OCI-LY1 (cell line): Measurements from ENCODE around the gene ZNF618.

Experiments
- H2AFZ ChIP-seq: fragments of 200-600 bp; sonication (generic), shearing (Covaris generic); 2 replicates; pipeline ENCODE4 v1.6.0; 2014; ENCODE audit warnings: antibody characterized with exemption, mild to moderate bottlenecking, low read length
- H3F3A ChIP-seq: fragments of 200-600 bp; sonication (generic), shearing (Covaris generic); 2 replicates; pipeline ENCODE4 v1.6.0; 2014; ENCODE audit warnings: mild to moderate bottlenecking, antibody characterized with exemption, low read length, moderate library complexity; ENCODE audit not compliant: insufficient read depth
- H3K27ac ChIP-seq: fragments of 200-600 bp; sonication (generic); 2 replicates; pipeline ENCODE4 v1.5.1; 2014; ENCODE audit warnings: low read length, mixed run types, mild to moderate bottlenecking, low read depth; ENCODE audit not compliant: poor library complexity, severe bottlenecking
- H3K27me3 ChIP-seq: fragments of 200-600 bp; sonication (generic); 2 replicates; pipeline ENCODE4 v1.6.0; 2014; ENCODE audit warnings: antibody characterized with exemption, mild to moderate bottlenecking, low read length, moderate library complexity; ENCODE audit not compliant: insufficient read depth
- H3K36me3 ChIP-seq: fragments of 200-600 bp; sonication (generic); 2 replicates; pipeline ENCODE4 v1.6.1; 2014; ENCODE audit warnings: mild to moderate bottlenecking, antibody characterized with exemption, low read length, moderate library complexity, mixed read lengths; ENCODE audit not compliant: insufficient read depth
- H3K4me1 ChIP-seq: fragments of 200-600 bp; sonication (generic); 2 replicates; pipeline ENCODE4 v1.5.1; 2014; ENCODE audit warnings: mild to moderate bottlenecking, low read length, moderate library complexity; ENCODE audit not compliant: insufficient read depth, severe bottlenecking
- H3K4me2 ChIP-seq: fragments of 200-600 bp; sonication (generic), shearing (Covaris generic); 2 replicates; pipeline ENCODE4 v1.6.1; 2014; ENCODE audit warnings: low read length
- H3K4me3 ChIP-seq: fragments of 200-600 bp; sonication (generic); 2 replicates; pipeline ENCODE4 v1.5.1; 2014; ENCODE audit warnings: low read length, low read depth, mild to moderate bottlenecking, mixed read lengths; ENCODE audit not compliant: poor library complexity, severe bottlenecking
- H3K79me2 ChIP-seq: fragments of 200-600 bp; shearing (Covaris generic); 2 replicates; pipeline ENCODE4 v1.6.1; 2016; ENCODE audit warnings: mixed run types, low read length, mixed read lengths; ENCODE audit not compliant: insufficient read depth
- H3K9ac ChIP-seq: fragments of 200-600 bp; sonication (generic), shearing (Covaris generic); 2 replicates; pipeline ENCODE4 v1.6.1; 2014; ENCODE audit warnings: mild to moderate bottlenecking, low read length, mixed read lengths
- H3K9me2 ChIP-seq: fragments of 200-600 bp; sonication (generic), shearing (Covaris generic); 2 replicates; pipeline ENCODE4 v1.6.1; 2014; ENCODE audit warnings: low read depth, mild to moderate bottlenecking, low read length, mixed read lengths
- H3K9me3 ChIP-seq: fragments of 200-600 bp; shearing (Covaris generic); 2 replicates; pipeline ENCODE4 v1.6.1; 2014; ENCODE audit warnings: low read length, mixed read lengths
- H4K20me1 ChIP-seq: fragments of 200-600 bp; sonication (generic), shearing (Covaris generic); 2 replicates; pipeline ENCODE4 v1.6.0; 2016; ENCODE audit warnings: mild to moderate bottlenecking, low read length; ENCODE audit not compliant: insufficient read depth
- CTCF ChIP-seq: fragments of 200-600 bp; sonication (generic), shearing (Covaris generic); IDR thresholded peaks from 2 replicates; pipeline ENCODE4 v1.5.1; 2017; ENCODE audit warnings: mild to moderate bottlenecking, antibody characterized with exemption, low read length, moderate library complexity, mixed read lengths
- EZH2 ChIP-seq: fragments of 200-600 bp; sonication (generic), shearing (Covaris generic); IDR thresholded peaks from 2 replicates; pipeline ENCODE4 v1.8.0; 2017; ENCODE audit warnings: borderline replicate concordance, mixed run types, mild to moderate bottlenecking, antibody characterized with exemption, low read length, moderate library complexity, mixed read lengths

Gene ZNF618

GRCh38 chr9:114086009-114086408 lies 209.9 kb downstream of the ZNF618 start:
- H3K27me3 ChIP-seq: no peaks in the 10 kb centered on the region; the same call in 1 of the 2 replicates
- no peak overlapping the region for H3K9ac ChIP-seq
- no peak for TF ChIP-seq CTCF
- no peak overlapping the region for H2AFZ ChIP-seq
- no peaks in the 10 kb centered on the region for H3K9me2 ChIP-seq
- no peaks in the 10 kb centered on the region for H3K79me2 ChIP-seq
- H3K4me3 ChIP-seq: no peak overlapping the region
- H3K9me3 ChIP-seq: no peaks in the 10 kb centered on the region
- no peaks in the 10 kb centered on the region for H3F3A ChIP-seq
- no peak overlapping the region for H3K4me2 ChIP-seq
- H3K27ac ChIP-seq: no peak overlapping the region
- no peaks in the 10 kb centered on the region for H3K4me1 ChIP-seq
- H4K20me1 ChIP-seq: no peaks in the 10 kb centered on the region
- no peaks in the 10 kb centered on the region for H3K36me3 ChIP-seq

GRCh38 chr9:114086607-114087006 lies 210.5 kb downstream of the ZNF618 start:
- TF ChIP-seq CTCF: no peak
- Histone ChIP-seq H3K36me3 (no peaks in the 10 kb centered on the region), H3K9me2 (no peaks in the 10 kb centered on the region), H3F3A (no peaks in the 10 kb centered on the region), H2AFZ (no peak overlapping the region), H3K9me3 (no peaks in the 10 kb centered on the region), H3K27me3 (no peaks in the 10 kb centered on the region; the same call in 1 of the 2 replicates), H3K4me2 (no peak overlapping the region), H3K4me3 (no peak overlapping the region), H3K9ac (no peak overlapping the region), H3K4me1 (no peaks in the 10 kb centered on the region), H3K79me2 (no peaks in the 10 kb centered on the region), H4K20me1 (no peaks in the 10 kb centered on the region), H3K27ac (no peak overlapping the region)

GRCh38 chr9:114087721-114088120 lies 211.6 kb downstream of the ZNF618 start:
- no peak overlapping the region for H3K4me2 ChIP-seq
- no peak overlapping the region for H3K9ac ChIP-seq
- no peaks in the 10 kb centered on the region for H3K4me1 ChIP-seq
- no peaks in the 10 kb centered on the region; the same call in 1 of the 2 replicates for H3K27me3 ChIP-seq
- no peaks in the 10 kb centered on the region for H3K9me3 ChIP-seq
- no peak overlapping the region for H3K4me3 ChIP-seq
- no peaks in the 10 kb centered on the region for H3K36me3 ChIP-seq
- H4K20me1 ChIP-seq: no peaks in the 10 kb centered on the region
- H2AFZ ChIP-seq: no peak overlapping the region
- TF ChIP-seq CTCF: no peak
- no peak for TF ChIP-seq EZH2
- H3K9me2 ChIP-seq: no peaks in the 10 kb centered on the region
- H3F3A ChIP-seq: no peaks in the 10 kb centered on the region
- no peaks in the 10 kb centered on the region for H3K79me2 ChIP-seq
- H3K27ac ChIP-seq: no peak overlapping the region
